Stimulated activated CD8-positive, alpha-beta memory T cell treated with anti-CD3 and anti-CD28 coated beads, Interleukin-7, amount 100 ng/mL, for 1 hour (primary cell): ENCODE measurements around the gene SLC6A9.

Source experiments
- DNase-seq, 2 donors: peaks; one replicate each; pipeline ENCODE4 v3.0.0-alpha.2; 2020; ENCODE audit warnings: low read depth in 2 of 2

The SLC6A9 gene

DNA sequence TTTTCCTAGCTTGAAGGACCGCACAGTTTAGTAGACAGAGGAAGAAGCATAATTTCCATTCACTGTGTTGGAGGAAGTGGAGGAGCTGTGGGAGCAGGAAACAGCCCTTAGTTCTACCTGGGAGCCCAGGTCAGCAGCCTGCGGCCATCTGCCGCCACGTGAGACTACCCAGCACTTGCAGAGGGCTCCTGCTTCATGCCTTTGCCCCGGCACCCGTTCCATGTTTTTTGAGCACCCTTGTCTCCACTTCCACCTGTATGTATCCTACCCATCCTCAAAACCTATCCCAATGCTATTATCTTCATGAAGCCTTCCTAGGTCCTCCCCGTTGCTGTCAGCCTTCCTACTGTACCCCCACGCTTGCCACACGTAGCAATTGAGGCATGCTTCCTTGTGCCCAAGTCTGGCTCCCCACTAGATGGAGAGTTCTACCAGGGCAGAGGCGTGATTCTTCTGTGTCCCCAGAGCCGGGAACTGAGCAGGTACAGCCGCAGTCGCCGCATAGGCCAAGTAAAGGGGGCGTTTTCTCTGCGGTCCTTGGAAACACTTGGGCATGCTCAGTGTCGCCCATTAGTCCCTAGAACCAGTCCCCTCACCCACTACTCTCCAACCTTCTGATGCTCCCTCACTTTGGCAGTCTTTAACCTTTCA is 1.9 kb downstream of the SLC6A9 start:
- no peak for DNase-seq

DNA sequence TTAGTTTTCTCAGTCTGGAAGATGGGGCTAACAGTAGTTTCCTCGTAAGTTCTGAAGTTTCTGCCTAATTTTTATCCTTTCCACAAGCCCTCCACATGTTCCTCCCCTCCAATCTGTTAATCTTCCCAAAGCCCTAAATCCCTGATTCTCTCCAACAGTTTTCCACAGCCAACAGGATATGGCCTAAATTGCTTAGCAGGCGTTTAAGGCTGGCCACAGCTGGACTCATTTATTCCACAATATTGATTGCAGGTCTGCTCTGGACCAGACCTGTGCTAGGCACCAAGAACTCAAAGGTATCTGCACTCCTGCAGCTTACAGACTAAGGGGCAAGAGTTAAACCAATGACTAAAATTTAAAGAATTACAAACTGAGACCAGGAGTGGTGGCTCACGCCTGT is 3.9 kb downstream of the SLC6A9 start:
- no peak for DNase-seq

DNA sequence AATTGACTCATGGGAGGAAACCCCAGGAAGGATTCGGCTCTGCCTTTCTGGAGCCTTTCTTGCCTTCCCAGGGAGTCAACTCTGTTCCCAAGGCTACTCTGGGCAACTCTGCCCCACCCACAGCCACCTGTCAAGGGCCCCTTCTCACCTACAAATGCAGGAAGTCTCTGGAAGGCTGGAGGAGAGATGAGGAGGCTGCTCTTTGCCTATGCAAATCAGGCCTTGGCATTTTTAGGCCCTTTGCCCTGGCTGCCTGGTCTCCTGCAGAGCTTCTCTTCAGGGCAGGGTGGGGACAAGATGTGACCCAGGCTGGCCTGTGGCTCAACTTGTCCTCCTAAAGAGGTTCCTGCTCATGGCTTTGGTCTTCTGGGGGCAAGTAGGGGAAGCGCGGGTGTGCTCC is 5.4 kb downstream of the SLC6A9 start:
- no peak for DNase-seq

DNA sequence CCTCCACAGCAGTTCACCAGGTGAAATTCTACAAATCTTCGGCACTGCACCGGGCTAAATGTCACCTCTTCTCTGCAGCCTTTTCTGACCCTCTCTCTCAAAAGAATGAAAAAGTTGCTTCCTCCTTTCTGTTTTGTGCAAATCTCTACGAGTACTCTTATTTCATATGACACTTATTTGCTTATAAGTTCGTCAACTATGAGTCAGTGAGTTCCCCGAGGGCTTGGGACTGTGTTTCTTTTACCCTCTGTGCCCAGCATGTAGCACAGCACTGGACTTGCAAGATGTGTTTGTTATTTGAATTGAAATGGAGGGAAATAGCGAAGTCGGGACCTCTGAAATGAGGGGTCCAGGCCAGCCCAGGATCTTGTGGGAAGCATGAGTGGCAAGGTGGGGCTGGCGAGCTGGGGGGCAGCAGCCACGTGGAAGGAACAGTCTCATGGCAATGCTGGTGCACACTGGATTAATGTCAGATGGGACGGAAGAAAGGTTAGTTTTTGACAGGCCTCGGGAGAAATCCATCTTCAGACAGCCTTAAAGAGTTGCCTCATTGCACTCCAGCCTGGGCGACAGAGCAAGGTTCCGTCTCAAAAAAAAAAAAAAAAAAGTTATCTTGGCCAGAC is 6.2 kb downstream of the SLC6A9 start:
- no peak for DNase-seq

DNA sequence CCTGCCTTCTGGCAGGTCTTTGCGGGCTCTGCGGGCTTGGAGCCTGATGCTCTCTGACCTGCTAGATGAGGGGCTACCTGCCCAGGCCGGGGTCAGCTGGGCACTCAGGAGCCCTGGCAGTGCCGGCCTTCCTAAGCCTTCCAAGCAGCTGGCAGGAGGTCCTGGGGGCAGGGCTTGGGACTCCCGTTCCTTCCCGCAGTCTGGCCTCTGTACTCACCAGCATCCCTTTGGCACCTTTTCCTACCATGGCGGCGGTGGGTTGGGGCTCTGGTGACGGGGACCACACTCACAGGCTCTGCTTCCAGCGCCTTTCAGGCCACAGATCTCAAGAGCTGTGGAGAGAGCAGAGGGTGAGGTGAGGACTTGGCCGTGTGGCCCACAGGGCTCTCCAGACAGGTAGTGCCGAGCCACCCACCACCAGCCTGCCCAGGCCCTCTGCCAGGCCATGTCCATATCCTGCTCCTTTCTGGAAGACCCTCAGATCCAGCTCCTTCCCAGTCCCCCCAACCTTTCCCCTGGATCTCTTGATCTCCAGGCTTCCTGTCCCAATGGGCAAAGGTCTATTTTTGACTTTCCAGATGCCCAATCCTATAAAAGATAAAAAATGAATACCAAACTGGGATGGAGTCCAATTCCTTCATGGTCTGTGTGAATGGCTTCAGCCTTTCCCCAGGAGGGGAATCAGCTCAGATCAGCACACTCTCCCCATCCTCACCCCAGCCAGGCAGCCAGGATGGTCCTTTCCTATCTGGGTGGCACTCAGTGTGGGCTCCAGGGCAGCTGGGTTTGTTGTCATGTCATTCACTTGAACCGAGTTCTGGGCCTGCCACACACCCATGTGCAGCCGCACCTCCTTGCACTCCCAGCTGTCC is 7.0 kb downstream of the SLC6A9 start:
- no peak for DNase-seq

DNA sequence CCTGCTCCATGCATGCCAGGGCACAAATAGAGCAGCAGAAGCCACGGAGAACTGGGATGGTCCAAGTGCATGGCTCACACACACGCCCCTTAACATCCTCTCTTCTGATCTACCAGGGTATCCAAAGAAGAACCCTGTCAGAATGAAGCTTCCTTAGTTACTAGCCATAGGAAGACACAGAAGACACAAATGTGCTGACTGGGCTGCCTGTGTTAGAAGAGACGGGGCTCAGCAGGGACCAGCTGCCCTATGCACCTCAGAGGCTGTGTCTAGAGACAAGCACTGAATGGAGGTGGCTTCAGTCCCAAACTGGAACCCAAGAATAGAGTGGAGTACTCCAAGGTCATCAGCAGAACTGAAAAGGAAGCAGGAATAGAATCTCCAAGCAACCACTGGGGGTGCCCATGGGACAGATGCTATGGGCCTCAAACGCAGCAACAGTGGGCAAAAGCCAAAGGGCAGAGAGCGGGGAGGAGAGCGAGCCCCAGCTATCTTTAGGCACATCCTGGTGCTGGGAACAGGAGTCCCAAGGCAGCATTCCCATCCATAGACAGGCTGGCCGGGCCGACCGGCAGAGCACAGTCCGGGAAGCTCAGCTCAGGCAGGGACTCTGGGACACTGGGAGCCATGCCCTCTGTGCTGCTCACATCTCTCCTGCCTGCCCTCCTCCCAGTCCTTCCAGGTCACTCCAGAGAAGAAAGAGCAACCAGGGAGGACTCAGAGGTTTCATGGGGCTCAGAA is 9.5 kb downstream of the SLC6A9 start:
- DNase-seq: no peak

DNA sequence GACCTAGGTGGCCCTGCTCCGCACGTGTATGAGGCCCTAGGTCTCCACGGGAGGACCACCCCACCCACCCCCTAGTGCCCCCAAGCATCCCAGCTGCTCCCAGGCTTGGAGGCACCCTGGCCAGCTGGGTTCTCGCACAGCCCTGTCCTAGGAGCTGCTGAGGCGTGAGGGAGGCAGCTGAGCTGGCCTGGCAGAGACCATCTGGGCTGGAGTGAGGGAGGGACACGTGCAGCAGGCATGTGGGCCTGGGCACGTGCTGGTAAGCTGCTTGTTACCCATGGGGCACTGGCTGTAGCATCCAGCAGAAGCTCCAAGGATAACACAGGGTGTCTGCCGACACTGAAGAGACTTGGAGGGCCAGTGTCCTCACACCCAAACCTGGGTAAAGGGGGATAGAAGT is 10.1 kb downstream of the SLC6A9 start:
- DNase-seq: no peak

DNA sequence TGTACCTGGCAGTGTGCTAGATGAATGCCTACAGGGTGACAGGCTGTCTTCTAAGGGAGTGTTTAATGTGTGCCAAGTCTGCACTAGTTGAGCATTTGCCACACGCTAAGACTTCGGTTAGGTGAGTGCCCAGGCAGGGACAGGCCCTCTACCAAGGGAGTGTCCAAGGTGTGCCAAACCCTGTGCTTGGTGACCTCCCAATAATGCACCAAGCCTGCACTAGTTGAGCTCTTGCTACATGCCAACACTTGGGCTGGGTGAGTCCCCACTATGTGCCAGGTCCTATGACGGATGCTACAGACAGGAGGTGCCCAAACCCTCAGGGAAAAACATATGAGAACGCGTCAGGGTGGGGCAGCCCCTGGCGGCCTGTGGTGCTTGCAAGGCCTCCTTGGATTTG is 10.8 kb downstream of the SLC6A9 start:
- DNase-seq: no peak

DNA sequence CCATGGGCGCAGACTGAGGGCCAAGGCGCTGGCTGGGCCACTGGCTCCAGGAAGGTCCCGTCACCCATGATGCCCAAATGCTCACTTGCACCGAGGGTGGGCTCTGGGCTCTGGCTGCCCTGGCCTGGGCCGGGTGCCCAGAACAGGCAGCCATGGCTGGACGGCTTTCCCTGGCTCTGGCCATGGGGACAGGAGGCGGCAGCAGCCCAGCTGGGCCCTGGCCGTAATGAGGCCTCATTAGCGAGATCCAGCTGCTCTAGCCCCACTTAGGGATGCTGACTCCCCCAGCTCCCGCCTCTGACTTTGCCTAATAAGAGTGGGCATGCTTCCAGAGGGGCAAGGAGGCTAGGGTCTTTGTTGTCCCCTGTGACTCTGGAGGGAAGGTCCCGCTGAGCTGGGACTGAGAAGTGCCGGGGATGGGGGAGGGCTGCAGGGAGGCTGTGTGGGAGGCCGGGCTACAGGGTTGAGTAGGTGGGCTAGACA is 11.8 kb downstream of the SLC6A9 start:
- no peak for DNase-seq

DNA sequence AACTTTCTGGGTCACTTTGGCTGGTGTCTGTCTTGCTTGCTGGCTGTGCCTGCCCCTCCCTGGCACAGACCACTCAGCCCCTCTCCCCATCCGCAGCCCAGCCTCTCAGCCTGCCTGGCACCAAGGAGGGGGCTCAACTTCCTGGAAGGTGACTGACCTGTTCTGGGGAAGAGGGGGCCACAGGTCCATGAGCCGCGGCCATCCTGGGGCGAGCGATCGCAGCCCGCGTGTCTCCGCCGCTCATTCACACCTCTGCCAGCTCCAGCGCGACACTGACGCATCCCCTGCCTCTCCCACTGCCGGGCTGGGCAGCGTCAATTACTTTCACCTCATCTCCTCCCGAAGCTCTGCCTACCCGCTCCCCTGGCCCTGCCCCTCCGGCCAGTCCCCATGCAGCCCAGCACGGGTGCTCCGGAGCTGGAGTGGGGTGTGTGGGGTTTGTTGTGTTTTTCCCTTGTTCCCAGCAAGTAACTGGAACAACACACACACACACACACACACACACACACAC is 14.3 kb downstream of the SLC6A9 start:
- no peak for DNase-seq

DNA sequence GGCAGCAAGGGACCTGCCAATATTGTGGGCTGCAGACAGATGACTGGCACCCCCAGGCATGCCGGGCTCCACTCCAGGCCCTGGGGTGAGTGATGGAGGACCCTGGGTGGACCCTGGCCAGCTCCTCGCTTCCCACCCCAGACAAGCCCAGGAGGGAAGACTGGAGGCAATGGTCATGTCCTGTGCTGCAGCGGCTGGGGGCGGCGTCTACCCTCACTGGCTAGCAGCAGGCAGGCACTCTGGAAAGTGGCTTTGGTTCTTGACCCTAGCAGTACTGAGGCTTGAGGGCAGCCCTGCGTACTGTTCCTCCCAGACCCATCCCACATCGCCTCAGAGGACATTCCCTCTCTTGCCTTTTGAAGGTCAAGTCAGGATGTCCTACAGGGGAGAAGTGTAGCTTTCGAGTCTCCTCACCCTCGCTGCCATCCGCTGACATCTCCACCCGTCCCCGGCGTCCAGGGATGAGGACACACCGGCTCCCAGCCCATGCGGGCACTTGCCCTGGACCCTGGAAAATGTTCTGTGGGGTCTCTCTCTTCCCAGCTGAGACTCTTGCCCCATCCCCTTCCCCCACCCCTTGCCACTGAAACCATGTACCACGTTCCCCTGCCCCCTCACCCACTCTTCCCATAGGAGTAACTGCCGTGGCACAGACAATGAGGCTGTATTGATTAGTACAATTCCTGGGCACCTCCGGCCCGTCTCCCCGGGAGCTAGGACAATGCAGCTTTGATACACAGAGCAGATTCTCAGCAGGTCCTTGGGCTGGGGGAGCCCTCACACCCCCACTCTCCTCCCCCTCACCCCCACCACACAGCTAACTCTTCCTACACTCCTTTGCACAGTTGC is 15.0 kb downstream of the SLC6A9 start:
- no peak for DNase-seq

DNA sequence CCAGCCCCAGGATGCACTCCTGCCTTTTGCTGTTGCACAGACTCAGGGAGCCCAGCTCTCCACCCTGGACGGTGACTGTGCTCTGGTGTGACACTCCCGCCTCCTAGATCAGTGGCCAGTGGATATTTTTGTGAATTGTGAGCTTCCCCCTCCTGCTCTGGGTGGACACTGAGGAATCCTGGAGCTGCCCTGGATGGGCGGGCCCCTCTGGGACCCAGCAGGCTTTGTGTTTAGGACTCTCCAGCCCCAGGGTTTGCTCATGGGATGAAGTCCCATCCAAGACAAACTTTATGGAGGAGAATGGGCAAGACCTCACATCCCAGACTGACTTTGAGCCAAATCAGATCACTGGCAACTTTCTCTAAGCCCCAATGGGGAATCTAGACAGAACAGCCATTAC is 16.1 kb downstream of the SLC6A9 start:
- no peak for DNase-seq

DNA sequence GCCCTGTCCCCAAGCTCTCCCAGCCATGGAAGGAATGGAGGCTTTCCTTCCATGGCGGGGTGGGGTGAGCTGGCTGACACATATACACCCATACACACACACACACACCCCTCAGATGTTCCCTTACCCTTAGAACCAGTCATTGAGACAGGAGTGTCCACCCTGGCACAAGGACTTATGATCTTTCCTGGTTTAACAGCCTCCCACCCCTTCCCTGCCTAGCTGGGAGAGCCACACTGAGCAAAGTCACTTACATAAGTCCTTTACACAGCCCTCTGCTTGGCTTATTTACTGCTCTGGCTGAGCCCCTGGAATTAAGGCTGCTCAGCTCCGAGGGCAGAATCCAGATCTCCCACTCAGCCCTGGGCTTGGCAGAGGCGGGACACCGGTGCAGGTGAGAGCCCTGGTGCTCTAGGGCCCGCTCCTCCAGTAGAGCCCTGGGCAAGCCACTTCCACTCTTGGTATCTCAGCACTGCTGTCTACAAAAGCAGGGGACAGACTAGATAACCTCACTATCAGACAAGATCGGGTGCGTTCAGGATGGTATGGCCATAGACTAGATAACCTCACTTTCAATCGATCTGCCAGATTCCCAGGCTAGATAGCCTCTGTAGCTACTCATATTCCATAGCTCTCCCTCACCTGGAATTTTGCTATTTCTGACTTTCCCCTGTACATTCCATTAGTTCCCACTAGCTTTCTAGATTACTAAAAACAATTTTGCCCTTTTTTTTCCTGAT is 16.7 kb downstream of the SLC6A9 start:
- DNase-seq: no peak

DNA sequence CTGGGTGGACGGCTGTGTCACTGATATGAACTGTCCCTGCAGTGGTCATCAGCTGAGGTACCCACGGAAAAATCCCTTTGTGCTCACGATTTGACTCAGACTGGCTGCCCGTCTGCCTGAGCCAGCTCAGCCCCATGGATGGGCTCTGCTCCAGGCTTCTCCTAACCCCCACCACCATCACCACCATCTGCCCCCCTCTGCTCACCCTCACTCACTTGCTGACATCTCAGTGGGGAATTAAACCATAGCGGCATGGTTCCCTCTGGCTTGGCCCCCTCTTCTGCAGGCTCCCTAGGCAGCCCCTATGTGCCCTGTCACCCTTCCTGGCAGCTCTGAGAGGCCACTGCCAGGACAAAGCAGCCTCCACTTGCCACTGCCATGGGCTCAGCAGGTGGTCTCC is 17.3 kb downstream of the SLC6A9 start:
- DNase-seq: no peak

DNA sequence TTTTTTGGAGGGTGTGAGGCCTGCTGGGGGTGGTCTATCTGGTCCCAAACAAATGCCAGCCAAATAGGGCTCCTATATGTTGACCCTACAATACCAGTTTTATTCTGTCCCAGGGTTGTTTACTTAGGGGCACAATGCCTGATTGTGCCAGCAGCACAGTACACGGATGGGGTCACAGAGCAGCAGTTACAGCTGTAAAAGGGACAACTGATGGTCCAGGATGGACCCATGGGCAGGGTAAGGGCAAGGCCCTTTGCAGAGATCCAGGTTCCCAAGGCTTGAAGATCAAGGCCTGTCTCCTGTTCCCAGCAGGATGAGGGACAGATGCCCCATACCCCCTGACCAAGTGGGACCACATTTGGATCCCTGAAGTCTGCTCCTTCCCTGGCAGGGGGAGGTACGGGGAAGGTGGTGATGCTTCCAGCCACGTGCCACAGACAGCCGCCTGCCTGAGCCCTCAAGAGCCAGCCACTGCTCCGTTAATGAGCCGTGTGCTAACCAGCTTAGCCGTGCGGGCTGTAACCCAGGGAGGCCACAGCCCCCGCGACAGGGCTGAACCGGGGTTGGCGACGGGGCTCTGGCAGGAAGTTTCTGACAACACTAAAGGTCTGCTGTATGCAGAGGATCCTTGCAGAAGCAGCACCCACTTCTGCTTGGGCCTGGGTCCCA is 18.2 kb downstream of the SLC6A9 start:
- DNase-seq: no peak

DNA sequence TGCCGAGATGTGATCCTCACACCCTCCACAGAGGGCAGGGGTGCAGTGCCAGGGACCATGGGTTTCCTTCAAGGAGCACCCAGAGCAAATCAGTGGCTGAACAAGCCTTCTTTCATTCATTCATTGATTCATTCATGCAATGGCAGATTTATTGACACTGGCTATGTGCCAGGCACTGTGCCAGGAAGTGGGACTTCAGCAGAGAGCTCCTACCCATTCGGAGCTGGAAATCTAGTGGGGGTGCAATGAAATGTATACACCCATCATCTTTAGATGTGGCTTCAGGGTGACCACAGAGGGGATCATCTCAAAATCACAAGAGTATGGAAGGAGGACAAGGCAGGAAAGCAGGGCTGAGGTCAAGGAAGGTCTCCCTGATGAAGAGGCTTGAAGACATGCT is 18.9 kb downstream of the SLC6A9 start:
- no peak for DNase-seq

DNA sequence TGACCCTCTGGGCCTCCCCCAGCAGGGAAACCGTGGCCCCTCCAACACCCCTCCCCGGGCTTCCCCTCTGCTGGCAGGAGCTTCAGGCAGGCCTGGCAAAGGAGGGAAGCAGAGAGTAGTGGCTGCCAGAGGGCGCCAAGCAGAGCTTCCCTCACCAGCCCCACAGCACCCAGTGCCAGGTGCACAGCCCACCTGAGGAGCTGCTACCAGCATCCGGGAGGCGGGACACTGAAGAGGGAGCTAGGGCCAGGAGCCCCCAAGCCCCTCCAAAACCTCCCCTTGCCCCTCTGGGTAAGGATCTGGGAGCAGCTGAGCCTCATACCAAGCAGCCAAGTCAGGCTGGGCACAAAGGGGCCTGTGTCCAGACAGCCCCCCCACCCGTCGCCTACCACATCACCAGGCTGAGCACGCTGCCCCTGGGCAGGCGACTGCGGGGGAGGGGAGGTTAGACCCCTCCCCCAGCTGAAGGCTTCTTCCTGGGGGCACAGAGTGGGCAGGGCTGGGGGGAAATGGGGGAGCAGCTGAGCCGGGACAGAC is 20.3 kb downstream of the SLC6A9 start:
- DNase-seq: no peak

DNA sequence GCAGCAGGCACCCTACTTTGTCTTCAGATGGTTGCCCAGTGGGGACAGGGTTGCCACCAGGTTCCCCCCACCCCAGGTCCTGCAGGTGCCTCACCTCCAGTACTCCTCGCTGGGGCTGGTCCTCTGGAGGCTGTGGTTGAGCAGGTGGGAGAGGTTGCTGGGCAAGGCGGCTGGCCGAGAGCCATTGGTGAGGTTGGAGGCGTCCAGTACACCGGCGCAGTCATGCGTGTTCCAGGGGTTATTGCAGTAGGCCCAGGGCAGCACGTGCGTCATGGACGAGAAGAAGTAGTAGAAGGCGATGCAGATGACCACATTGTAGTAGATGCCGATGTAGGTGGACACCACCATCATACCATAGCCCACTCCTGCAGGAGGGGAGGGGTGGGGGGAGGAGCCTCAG is 23.0 kb downstream of the SLC6A9 start:
- no peak for DNase-seq

DNA sequence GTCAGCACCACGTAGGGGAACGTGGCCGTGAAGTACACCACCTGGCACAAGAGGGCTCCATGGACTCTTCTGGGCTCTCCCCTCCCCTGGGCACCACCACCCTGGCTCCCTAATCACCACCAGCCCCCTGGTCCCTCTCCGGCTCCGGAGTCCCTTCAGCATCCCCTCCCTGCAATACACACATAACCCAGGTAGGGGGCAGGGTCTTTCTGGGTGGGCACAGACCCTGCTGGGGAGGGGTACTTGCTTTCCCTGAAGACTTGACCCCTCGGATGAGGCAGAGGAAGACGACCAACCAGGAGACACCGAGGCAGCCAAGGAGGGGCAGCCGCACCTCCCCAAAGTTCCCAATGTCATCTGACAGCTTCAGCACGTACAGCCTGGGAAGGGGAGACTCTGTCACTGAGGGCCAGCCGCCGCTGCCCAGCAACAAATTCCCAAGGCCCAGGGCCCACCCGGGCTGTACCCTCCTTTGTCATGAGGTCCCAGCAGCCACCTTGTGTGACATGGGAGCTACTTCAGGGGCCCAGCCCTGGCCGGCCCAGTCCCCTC is 28.6 kb downstream of the SLC6A9 start:
- no peak for DNase-seq
